Stimulated activated memory B cell treated with anti-CD40 and anti-IgM and Interleukin-4, amounts not matched to agents 10 μg/mL and 1 μg/mL and 100 μg/mL, for 72 hours (primary cell): ENCODE results near the gene SPRR2B.
"Not testable (repeated sequence)": the region's sequence is repeated elsewhere in the genome, so short reads cannot be mapped to it uniquely, and the experiment has no call there.

ENCODE experiments used
- ATAC-seq: fragments of 150-1000 bp; cut with Tn5 transposase; 2 replicates; pipeline ENCODE4 v1.10.0; 2021
- H3K27ac Mint-ChIP-seq: one replicate; pipeline ENCODE4 v1.8.0; 2022; ENCODE audit warnings: mild to moderate bottlenecking, mixed read lengths
- H3K27me3 Mint-ChIP-seq: one replicate; pipeline ENCODE4 v1.8.0; 2022; ENCODE audit warnings: mixed read lengths
- H3K36me3 Mint-ChIP-seq: one replicate; pipeline ENCODE4 v1.8.0; 2022; ENCODE audit warnings: mixed read lengths
- H3K4me1 Mint-ChIP-seq: one replicate; pipeline ENCODE4 v1.8.0; 2022; ENCODE audit warnings: mixed read lengths
- H3K4me3 Mint-ChIP-seq: one replicate; pipeline ENCODE4 v1.8.0; 2022; ENCODE audit warnings: mild to moderate bottlenecking, moderate library complexity, mixed read lengths
- H3K9me3 Mint-ChIP-seq: one replicate; pipeline ENCODE4 v1.8.0; 2022; ENCODE audit warnings: mixed read lengths

SPRR2B gene

GRCh38 chr1:153071511-153071910 is at the start of gene SPRR2B:
Gene SPRR2B (minus strand): TSS chr1:153071611. CDS start chr1:153070839, 772 bp downstream.
- no peaks in the 10 kb centered on the region for H3K4me1 Mint-ChIP-seq
- H3K27me3 Mint-ChIP-seq: peaks cover 16% of the 10 kb centered on the region
- no peak for ATAC-seq
- H3K4me3 Mint-ChIP-seq: no peak within 1 kb of the TSS
- no peaks in the 10 kb centered on the region for H3K36me3 Mint-ChIP-seq
- H3K9me3 Mint-ChIP-seq: peaks cover 4% of the 10 kb centered on the region
- H3K27ac Mint-ChIP-seq: no peak within 1 kb of the TSS

GRCh38 chr1:153120945-153121344 is 49.5 kb upstream of the SPRR2B start:
- no peak for ATAC-seq
- H3K4me1 Mint-ChIP-seq: no peaks in the 10 kb centered on the region
- peaks cover 35% of the 10 kb centered on the region for H3K27me3 Mint-ChIP-seq
- H3K9me3 Mint-ChIP-seq: peaks cover 13% of the 10 kb centered on the region
- H3K27ac Mint-ChIP-seq: no peak overlapping the region
- H3K4me3 Mint-ChIP-seq: no peak overlapping the region
- H3K36me3 Mint-ChIP-seq: no peaks in the 10 kb centered on the region

- Mint-ChIP-seq H3K4me1 (no peaks in the 10 kb centered on the region), H3K9me3 (peaks cover 4% of the 10 kb centered on the region), H3K27ac (no peak overlapping the region), H3K4me3 (no peak overlapping the region), H3K27me3 (peaks cover 48% of the 10 kb centered on the region), H3K36me3 (no peaks in the 10 kb centered on the region)
- no peak for ATAC-seq
Measured at GRCh38 chr1:153119491-153119971, 48.1 kb upstream of the SPRR2B start.

DNA sequence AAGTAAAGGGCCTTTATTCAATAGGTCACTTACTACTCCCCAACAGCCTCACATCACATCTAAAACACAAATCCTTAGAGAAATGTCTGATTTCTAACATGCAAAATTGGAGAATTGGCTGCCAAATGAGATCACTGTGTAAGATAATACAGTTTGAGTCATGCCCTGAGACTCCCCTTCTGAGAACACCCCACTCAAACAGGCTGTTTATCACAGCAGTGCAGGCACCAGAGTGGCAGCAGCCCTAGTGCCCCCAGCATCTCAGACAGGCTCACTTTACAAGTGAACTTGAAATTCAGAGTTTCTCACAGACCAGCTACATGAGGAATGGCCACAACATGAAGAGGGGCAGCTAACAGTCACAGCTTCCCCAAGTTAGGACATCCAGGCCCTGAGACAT is 43.9 kb upstream of the SPRR2B start:
- H3K27ac Mint-ChIP-seq, H3K36me3 Mint-ChIP-seq, H3K4me1 Mint-ChIP-seq, H3K9me3 Mint-ChIP-seq, H3K4me3 Mint-ChIP-seq, ATAC-seq: not testable (repeated sequence)
- peaks cover 74% of the 10 kb centered on the region for H3K27me3 Mint-ChIP-seq

- Mint-ChIP-seq H3K27ac (no peak within 1 kb of the TSS), H3K36me3 (no peaks in the 10 kb centered on the region), H3K4me1 (no peaks in the 10 kb centered on the region), H3K27me3 (peaks cover 63% of the 10 kb centered on the region), H3K9me3 (peaks cover 2% of the 10 kb centered on the region), H3K4me3 (no peak within 1 kb of the TSS)
- ATAC-seq: no peak
Measured at GRCh38 chr1:153113416-153113815, 42.0 kb upstream of the SPRR2B start, which contains the start of gene SPRR2F. Gene SPRR2F (minus strand): TSS chr1:153113516. CDS start chr1:153112733, 783 bp downstream.

DNA sequence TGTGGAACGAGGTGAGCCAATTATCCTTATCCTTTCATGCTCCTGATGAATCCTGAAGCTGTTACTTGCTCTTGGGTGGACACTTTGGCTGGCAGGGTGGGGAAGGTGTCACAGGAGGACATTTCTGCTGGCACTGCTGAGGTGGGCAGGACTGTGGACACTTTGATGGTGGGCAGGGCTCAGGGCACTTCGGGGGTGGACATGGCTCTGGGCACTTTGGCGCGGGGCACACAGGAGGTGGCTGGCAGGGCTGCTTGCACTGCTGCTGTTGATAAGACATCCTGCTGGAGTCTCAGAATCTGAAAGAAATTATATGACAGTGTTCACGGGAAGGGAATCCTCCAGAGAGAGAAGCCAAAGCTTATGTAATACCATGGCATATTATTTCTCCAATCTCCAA is 41.0 kb upstream of the SPRR2B start:
- not testable (repeated sequence) for H3K27ac Mint-ChIP-seq, H3K36me3 Mint-ChIP-seq, H3K9me3 Mint-ChIP-seq, H3K4me3 Mint-ChIP-seq, H3K4me1 Mint-ChIP-seq, ATAC-seq
- H3K27me3 Mint-ChIP-seq: peaks cover 53% of the 10 kb centered on the region

DNA sequence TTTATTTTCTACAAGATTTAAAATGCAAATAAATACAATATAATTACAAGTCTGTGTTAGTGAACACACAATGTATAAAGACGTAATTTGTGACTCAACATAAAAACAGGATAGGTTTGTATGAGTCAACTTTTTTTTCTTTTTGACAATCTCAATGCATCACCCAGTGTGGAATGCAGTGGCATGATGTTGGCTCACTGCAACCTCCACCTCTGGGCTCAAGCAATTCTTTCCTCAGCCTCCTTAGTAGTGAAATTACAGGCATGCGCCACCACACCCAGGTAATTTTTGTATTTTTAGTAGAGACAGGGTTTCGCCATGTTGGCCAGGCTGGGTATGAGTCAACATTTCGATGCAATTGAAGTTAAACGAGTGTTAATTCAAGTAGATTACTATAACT is 28.8 kb upstream of the SPRR2B start:
- Mint-ChIP-seq H3K9me3 (peaks cover 6% of the 10 kb centered on the region), H3K27ac (no peak overlapping the region), H3K4me3 (no peak overlapping the region), H3K36me3 (no peaks in the 10 kb centered on the region), H3K4me1 (no peaks in the 10 kb centered on the region), H3K27me3 (peaks cover 8% of the 10 kb centered on the region)
- no peak for ATAC-seq

GRCh38 chr1:153099461-153100045 is 28.1 kb upstream of the SPRR2B start:
- H3K27me3 Mint-ChIP-seq: peaks cover 8% of the 10 kb centered on the region
- ATAC-seq: no peak
- H3K27ac Mint-ChIP-seq: no peak overlapping the region
- H3K9me3 Mint-ChIP-seq: peaks cover 6% of the 10 kb centered on the region
- H3K4me1 Mint-ChIP-seq: no peaks in the 10 kb centered on the region
- H3K36me3 Mint-ChIP-seq: no peaks in the 10 kb centered on the region
- no peak overlapping the region for H3K4me3 Mint-ChIP-seq

DNA sequence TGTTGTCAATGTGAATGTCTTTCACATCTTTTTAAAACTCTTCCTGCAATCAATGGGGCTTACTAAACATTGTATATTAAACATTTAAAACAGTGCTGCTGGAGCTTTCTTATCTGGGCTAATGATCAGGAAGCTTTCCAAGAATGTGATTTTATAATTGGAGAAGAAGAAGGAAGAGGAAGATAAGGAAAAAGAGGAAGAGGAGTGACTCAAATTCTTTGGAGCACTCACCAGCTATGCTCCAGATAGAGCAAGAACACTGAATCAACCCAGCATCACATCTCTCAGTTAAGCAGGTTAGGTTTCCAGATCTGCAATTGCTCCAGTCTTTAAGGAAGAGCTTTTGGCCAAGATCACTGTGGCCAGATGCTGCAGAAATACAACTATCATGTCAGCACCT is 24.4 kb upstream of the SPRR2B start:
- H3K9me3 Mint-ChIP-seq: no peaks in the 10 kb centered on the region
- ATAC-seq: no peak
- no peak overlapping the region for H3K27ac Mint-ChIP-seq
- H3K4me1 Mint-ChIP-seq: no peaks in the 10 kb centered on the region
- H3K27me3 Mint-ChIP-seq: peaks cover 8% of the 10 kb centered on the region
- H3K36me3 Mint-ChIP-seq: no peaks in the 10 kb centered on the region
- no peak overlapping the region for H3K4me3 Mint-ChIP-seq

- no peak for ATAC-seq
- peaks cover 8% of the 10 kb centered on the region for H3K27me3 Mint-ChIP-seq
- H3K4me1 Mint-ChIP-seq: no peaks in the 10 kb centered on the region
- H3K4me3 Mint-ChIP-seq: no peak within 1 kb of the TSS
- H3K36me3 Mint-ChIP-seq: no peaks in the 10 kb centered on the region
- no peak within 1 kb of the TSS for H3K27ac Mint-ChIP-seq
- no peaks in the 10 kb centered on the region for H3K9me3 Mint-ChIP-seq
Measured at GRCh38 chr1:153094426-153094825, 23.0 kb upstream of the SPRR2B start, which contains the start of gene SPRR2E. Gene SPRR2E (minus strand): TSS chr1:153094526. CDS start chr1:153093751, 775 bp downstream.

GRCh38 chr1:153087652-153088051 is 16.2 kb upstream of the SPRR2B start:
- no peak overlapping the region for H3K27ac Mint-ChIP-seq
- no peaks in the 10 kb centered on the region for H3K36me3 Mint-ChIP-seq
- H3K9me3 Mint-ChIP-seq: no peaks in the 10 kb centered on the region
- peaks cover 35% of the 10 kb centered on the region for H3K27me3 Mint-ChIP-seq
- no peak overlapping the region for H3K4me3 Mint-ChIP-seq
- no peaks in the 10 kb centered on the region for H3K4me1 Mint-ChIP-seq
- no peak for ATAC-seq

- no peaks in the 10 kb centered on the region for H3K36me3 Mint-ChIP-seq
- H3K27me3 Mint-ChIP-seq: peaks cover 49% of the 10 kb centered on the region
- H3K4me3 Mint-ChIP-seq: no peak overlapping the region
- no peaks in the 10 kb centered on the region for H3K4me1 Mint-ChIP-seq
- no peak overlapping the region for H3K27ac Mint-ChIP-seq
- ATAC-seq: no peak
- peaks cover 6% of the 10 kb centered on the region for H3K9me3 Mint-ChIP-seq
Measured at GRCh38 chr1:153081736-153082135, 10.3 kb upstream of the SPRR2B start.

GRCh38 chr1:153072806-153073726 is 1.7 kb upstream of the SPRR2B start:
- Mint-ChIP-seq H3K27ac (no peak overlapping the region), H3K4me3 (no peak overlapping the region), H3K27me3 (peaks cover under 1% of the 10 kb centered on the region), H3K9me3 (peaks cover 2% of the 10 kb centered on the region), H3K36me3 (no peaks in the 10 kb centered on the region), H3K4me1 (no peaks in the 10 kb centered on the region)
- ATAC-seq: no peak

- H3K36me3 Mint-ChIP-seq: no peaks in the 10 kb centered on the region
- H3K27me3 Mint-ChIP-seq: peaks cover 29% of the 10 kb centered on the region
- no peak overlapping the region for H3K27ac Mint-ChIP-seq
- no peak overlapping the region for H3K4me3 Mint-ChIP-seq
- peaks cover 4% of the 10 kb centered on the region for H3K9me3 Mint-ChIP-seq
- ATAC-seq: no peak
- H3K4me1 Mint-ChIP-seq: no peaks in the 10 kb centered on the region
Measured at GRCh38 chr1:153070243-153070642, 1.2 kb downstream of the SPRR2B start.

DNA sequence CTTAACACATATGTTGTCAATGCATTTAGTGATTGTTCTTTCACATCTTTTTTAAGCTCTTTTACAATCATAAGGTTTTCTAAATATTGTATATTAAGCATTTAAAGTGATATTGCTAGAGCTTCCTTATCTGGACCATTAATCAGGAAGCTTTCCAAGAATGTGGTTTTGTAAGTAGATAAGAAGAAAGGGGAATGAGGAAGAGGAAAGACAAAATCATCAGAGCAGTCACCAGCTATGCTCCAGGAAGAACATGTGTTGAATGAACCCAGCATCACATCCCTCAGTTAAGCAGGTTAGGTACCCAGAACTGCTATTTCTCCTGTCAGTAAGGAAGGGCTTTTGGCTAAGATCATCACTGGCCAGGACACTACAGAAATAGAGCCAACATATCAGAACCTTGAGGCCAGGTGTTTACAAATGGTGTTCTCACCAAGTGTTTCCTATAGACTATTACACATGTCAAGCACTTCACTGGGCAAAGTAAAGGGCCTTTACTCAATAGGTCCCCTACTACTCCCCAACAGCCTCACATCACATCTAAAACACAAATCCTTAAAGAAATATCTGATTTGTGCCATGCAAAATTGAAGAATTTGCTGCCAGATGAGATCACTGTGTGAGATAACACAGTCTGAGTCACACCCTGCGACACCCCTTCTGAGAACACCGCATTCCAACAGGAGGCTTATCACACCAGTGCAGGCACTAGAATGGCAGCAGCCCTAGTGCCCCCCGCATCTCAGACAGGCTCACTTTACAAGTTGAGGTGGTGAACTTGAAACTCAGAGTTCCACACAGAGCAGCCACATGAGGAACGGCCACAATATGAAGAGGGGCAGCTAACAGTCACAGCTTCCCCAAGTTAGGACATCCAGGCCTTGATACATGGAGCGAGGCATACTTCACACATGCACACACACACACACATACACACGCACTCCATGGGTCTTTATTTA is 12.3 kb downstream of the SPRR2B start:
- Mint-ChIP-seq H3K27ac (no peak overlapping the region), H3K27me3 (peaks cover 54% of the 10 kb centered on the region), H3K4me1 (no peaks in the 10 kb centered on the region), H3K36me3 (no peaks in the 10 kb centered on the region), H3K4me3 (no peak overlapping the region), H3K9me3 (no peaks in the 10 kb centered on the region)
- no peak for ATAC-seq
